Large intestine (tissue), 3 donors: ENCODE measurements around the gene INTS15. TPM values are rescaled to one million over a fixed set of nuclear protein-coding genes. Genes with fewer than 3 reads are reported as not detected.

Source experiments
- DNase-seq, 2 donors: peaks; one replicate each; pipeline versions ENCODE4 v3.0.0 to v3.0.0-alpha.2; 2013
- H3K27ac ChIP-seq: one replicate; pipeline ENCODE4 v1.5.1; 2013; ENCODE audit warnings: low read length
- H3K27me3 ChIP-seq: 2 replicates; pipeline ENCODE4 v1.6.1; 2013; ENCODE audit warnings: low read length; ENCODE audit not compliant: control insufficient read depth, insufficient read depth
- H3K36me3 ChIP-seq: 2 replicates; pipeline ENCODE4 v1.6.1; 2013; ENCODE audit warnings: low read length; ENCODE audit not compliant: control insufficient read depth, insufficient read depth
- H3K4me1 ChIP-seq: one replicate; pipeline ENCODE4 v1.6.1; 2013; ENCODE audit warnings: low read length; ENCODE audit not compliant: control insufficient read depth, insufficient read depth
- H3K4me3 ChIP-seq: one replicate; pipeline ENCODE4 v1.5.1; 2013; ENCODE audit warnings: low read length
- H3K9me3 ChIP-seq: one replicate; pipeline ENCODE4 v1.6.1; 2013; ENCODE audit warnings: mild to moderate bottlenecking, low read depth, low read length, moderate library complexity; ENCODE audit not compliant: control insufficient read depth
- WGBS: methylation state at CpG from one replicate; pipeline ENCODE4 v1.1.5; 2013; ENCODE audit warnings: low lambda C conversion rate; ENCODE audit not compliant: insufficient coverage; 5-methylcytosine and 5-hydroxymethylcytosine counted together
- polyA plus RNA-seq: library from polyadenylated mRNA; unstranded; fragments of 120-200 nt; gene quantifications from one replicate; pipeline ENCODE4 v1.2.1, GENCODE V29; 2013

INTS15 gene
- polyA plus RNA-seq, 1 donor = 28.6 TPM

GRCh38 chr7:6604458-6604857, 14.6 kb downstream of the INTS15 start:
- no peaks in the 10 kb centered on the region for H3K27me3 ChIP-seq
- H3K27ac ChIP-seq = no peak overlapping the region
- no peaks in the 10 kb centered on the region for H3K9me3 ChIP-seq
- no peak overlapping the region for H3K4me3 ChIP-seq
- DNase-seq = no peak
- WGBS = no CpG with 5 or more reads among the region's 10 CpGs
- H3K4me1 ChIP-seq = no peaks in the 10 kb centered on the region
- peaks cover 57% of the 10 kb centered on the region for H3K36me3 ChIP-seq

GRCh38 chr7:6606866-6607583, 17.2 kb downstream of the INTS15 start:
- H3K36me3 ChIP-seq = peaks cover 38% of the 10 kb centered on the region

GRCh38 chr7:6607651-6608051, 17.8 kb downstream of the INTS15 start:
- Histone ChIP-seq H3K4me3 (no peak overlapping the region), H3K36me3 (peaks cover 32% of the 10 kb centered on the region), H3K27me3 (no peaks in the 10 kb centered on the region), H3K9me3 (no peaks in the 10 kb centered on the region), H3K4me1 (no peaks in the 10 kb centered on the region), H3K27ac (no peak overlapping the region)
- no CpG with 5 or more reads among the region's 38 CpGs for WGBS
- DNase-seq = no peak

More at GRCh38 chr7:6606866-6607583, 17.2 kb downstream of the INTS15 start:
- Histone ChIP-seq H3K4me3 (no peak overlapping the region), H3K27me3 (no peaks in the 10 kb centered on the region), H3K4me1 (no peaks in the 10 kb centered on the region), H3K27ac (no peak overlapping the region), H3K9me3 (no peaks in the 10 kb centered on the region)
- WGBS = no CpG with 5 or more reads among the region's 36 CpGs
- no peak for DNase-seq

GRCh38 chr7:6608081-6608480, 18.3 kb downstream of the INTS15 start:
- no peak for DNase-seq
- whole genome bisulfite sequencing = no CpG with 5 or more reads among the region's 27 CpGs
- H3K4me3 ChIP-seq = no peak overlapping the region
- peaks cover 28% of the 10 kb centered on the region for H3K36me3 ChIP-seq
- H3K9me3 ChIP-seq = no peaks in the 10 kb centered on the region
- no peaks in the 10 kb centered on the region for H3K4me1 ChIP-seq
- H3K27ac ChIP-seq = no peak overlapping the region
- H3K27me3 ChIP-seq = no peaks in the 10 kb centered on the region

GRCh38 chr7:6608794-6609193, 19.0 kb downstream of the INTS15 start:
- DNase-seq = no peak
- Histone ChIP-seq H3K27ac (no peak overlapping the region), H3K4me1 (no peaks in the 10 kb centered on the region), H3K27me3 (no peaks in the 10 kb centered on the region), H3K4me3 (no peak overlapping the region), H3K9me3 (no peaks in the 10 kb centered on the region), H3K36me3 (peaks cover 26% of the 10 kb centered on the region)
- WGBS = 100% methylated on average over 2 of the region's 12 CpGs

GRCh38 chr7:6612819-6613218, 23.0 kb downstream of the INTS15 start:
- no peak for DNase-seq
- Histone ChIP-seq H3K9me3 (peaks cover 4% of the 10 kb centered on the region), H3K4me3 (no peak overlapping the region), H3K4me1 (peaks cover 2% of the 10 kb centered on the region), H3K27me3 (peaks cover 12% of the 10 kb centered on the region), H3K36me3 (peaks cover 7% of the 10 kb centered on the region), H3K27ac (no peak overlapping the region)
- no CpG with 5 or more reads among the region's 7 CpGs for WGBS

GRCh38 chr7:6613706-6614105, 23.9 kb downstream of the INTS15 start:
- no peak overlapping the region for H3K4me3 ChIP-seq
- peaks cover 2% of the 10 kb centered on the region for H3K4me1 ChIP-seq
- 0% methylated on average over 1 of the region's 2 CpGs for WGBS
- no peak overlapping the region for H3K27ac ChIP-seq
- H3K27me3 ChIP-seq = peaks cover 12% of the 10 kb centered on the region
- H3K36me3 ChIP-seq = peaks cover 2% of the 10 kb centered on the region
- H3K9me3 ChIP-seq = peaks cover 4% of the 10 kb centered on the region
- DNase-seq = no peak

GRCh38 chr7:6614953-6615722, 25.3 kb downstream of the INTS15 start, which contains the start of gene ZNF853:
ZNF853 (plus strand) TSS chr7:6615610; CDS start chr7:6616175, 565 bp downstream.
- DNase-seq = peak in 1 of 2 donors; percentile 30
- no peaks in the 10 kb centered on the region for H3K36me3 ChIP-seq

GRCh38 chr7:6615723-6616555, 26.1 kb downstream of the INTS15 start:
- H3K4me3 ChIP-seq = peak overlapping the region; percentile 55
- no CpG with 5 or more reads among the region's 63 CpGs for WGBS
- no peak overlapping the region for H3K27ac ChIP-seq
- no peaks in the 10 kb centered on the region for H3K36me3 ChIP-seq
- peaks cover 4% of the 10 kb centered on the region for H3K9me3 ChIP-seq
- peaks cover 12% of the 10 kb centered on the region for H3K27me3 ChIP-seq
- peaks cover 2% of the 10 kb centered on the region for H3K4me1 ChIP-seq
- peak in 1 of 2 donors; percentile 43 for DNase-seq

More at GRCh38 chr7:6614953-6615722, 25.3 kb downstream of the INTS15 start, which contains the start of gene ZNF853:
- peaks cover 12% of the 10 kb centered on the region for H3K27me3 ChIP-seq
- peak within 1 kb of the TSS; percentile 55 for H3K4me3 ChIP-seq
- WGBS = no CpG with 5 or more reads among the region's 91 CpGs
- peaks cover 2% of the 10 kb centered on the region for H3K4me1 ChIP-seq
- peaks cover 4% of the 10 kb centered on the region for H3K9me3 ChIP-seq
- H3K27ac ChIP-seq = no peak within 1 kb of the TSS
